ENCODE measurements around the gene NEIL3. TPM values are rescaled to one million over a fixed set of nuclear protein-coding genes. Genes with fewer than 3 reads are reported as not detected.

NEIL3 gene
- total RNA-seq, 1 experiment from 2014 or later = 10.6 TPM

DNA sequence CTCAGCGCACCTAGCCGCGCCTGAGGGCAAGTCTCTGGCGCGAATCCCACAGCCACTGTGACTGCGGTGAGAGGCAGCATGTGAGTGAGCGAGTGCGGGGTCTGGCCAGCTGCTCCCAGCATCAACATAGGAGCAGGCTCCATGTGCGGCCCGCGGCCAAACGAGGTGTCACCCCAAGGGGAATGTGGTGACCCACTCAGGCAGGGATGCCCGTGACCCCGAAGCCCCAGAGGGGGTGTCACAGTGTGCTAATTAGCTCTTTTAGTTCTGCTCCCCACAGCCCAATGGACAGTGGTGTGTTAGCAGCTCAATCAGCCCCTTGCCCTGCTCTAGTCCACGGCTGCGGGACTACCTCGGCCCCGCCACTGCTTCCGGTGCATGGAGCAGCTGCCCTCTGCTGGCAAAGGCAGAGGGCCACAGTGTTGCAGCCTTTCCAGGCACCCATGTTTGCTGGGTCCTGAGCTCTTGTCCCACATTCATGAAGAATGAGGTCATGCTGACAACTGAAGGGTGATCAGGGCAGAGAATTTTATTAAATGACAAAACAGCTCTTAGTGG lies 71.1 kb downstream of the NEIL3 start:
- CTCF ChIA-PET = no interaction called here
- intact Hi-C loops (cut with micrococcal nuclease; ENCODE audit: unreplicated experiment) = no loop called here
- no peaks in the 10 kb centered on the region for H3K9me3 Mint-ChIP-seq (ENCODE audit: low read depth, unreplicated experiment)
- no peaks in the 10 kb centered on the region for H3K27me3 Mint-ChIP-seq (ENCODE audit: unreplicated experiment)
- DNase-seq = no peak
- no peaks in the 10 kb centered on the region for H3K36me3 Mint-ChIP-seq (ENCODE audit: insufficient read depth, unreplicated experiment)
- H3K27ac Mint-ChIP-seq (ENCODE audit: unreplicated experiment) = no peak overlapping the region
- TF ChIP-seq, protein P1, sequence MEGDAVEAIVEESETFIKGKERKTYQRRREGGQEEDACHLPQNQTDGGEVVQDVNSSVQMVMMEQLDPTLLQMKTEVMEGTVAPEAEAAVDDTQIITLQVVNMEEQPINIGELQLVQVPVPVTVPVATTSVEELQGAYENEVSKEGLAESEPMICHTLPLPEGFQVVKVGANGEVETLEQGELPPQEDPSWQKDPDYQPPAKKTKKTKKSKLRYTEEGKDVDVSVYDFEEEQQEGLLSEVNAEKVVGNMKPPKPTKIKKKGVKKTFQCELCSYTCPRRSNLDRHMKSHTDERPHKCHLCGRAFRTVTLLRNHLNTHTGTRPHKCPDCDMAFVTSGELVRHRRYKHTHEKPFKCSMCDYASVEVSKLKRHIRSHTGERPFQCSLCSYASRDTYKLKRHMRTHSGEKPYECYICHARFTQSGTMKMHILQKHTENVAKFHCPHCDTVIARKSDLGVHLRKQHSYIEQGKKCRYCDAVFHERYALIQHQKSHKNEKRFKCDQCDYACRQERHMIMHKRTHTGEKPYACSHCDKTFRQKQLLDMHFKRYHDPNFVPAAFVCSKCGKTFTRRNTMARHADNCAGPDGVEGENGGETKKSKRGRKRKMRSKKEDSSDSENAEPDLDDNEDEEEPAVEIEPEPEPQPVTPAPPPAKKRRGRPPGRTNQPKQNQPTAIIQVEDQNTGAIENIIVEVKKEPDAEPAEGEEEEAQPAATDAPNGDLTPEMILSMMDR (IDR thresholded peaks at IDR 0.05; ENCODE audit: unreplicated experiment) = no peak
- H3K4me1 Mint-ChIP-seq (ENCODE audit: low read depth, unreplicated experiment) = no peaks in the 10 kb centered on the region
- no TSS peak for BruUV-seq (replicated peaks)
- H3K4me3 Mint-ChIP-seq (ENCODE audit: low read depth, unreplicated experiment) = no peak overlapping the region

DNA sequence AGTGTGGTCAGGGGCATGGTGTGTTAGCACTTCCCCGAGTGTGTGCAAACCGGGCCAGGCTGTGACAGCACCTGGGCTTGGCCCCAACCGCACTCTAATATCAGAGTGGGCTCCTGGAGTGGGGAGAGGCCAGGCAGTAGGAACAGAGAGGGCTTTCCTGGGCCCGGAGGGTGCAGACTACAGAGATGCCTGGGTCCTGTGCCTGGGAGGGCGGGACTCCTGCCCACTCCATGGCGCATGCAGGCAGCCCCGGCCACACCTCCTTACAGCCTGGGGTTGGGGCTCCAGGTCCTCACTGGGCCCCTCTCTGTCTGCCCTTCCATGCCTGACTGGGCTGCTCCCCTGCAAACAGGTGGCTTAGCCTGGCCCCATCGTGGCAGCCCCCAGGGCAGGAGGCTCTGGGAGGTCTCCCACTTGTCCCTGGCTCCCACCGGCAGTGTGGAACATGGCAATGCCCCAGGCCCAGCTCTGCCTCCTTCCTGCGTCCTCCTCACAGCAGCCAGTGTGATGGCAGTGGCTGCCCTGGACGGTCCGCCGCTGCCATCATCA lies 72.2 kb downstream of the NEIL3 start:
- H3K27ac Mint-ChIP-seq (ENCODE audit: unreplicated experiment) = no peak overlapping the region
- no peak for DNase-seq
- no TSS peak for BruUV-seq (replicated peaks)
- CTCF ChIA-PET = no interaction called here
- no peak overlapping the region for H3K4me3 Mint-ChIP-seq (ENCODE audit: low read depth, unreplicated experiment)
- intact Hi-C loops (cut with micrococcal nuclease; ENCODE audit: unreplicated experiment) = no loop called here
- H3K36me3 Mint-ChIP-seq (ENCODE audit: insufficient read depth, unreplicated experiment) = no peaks in the 10 kb centered on the region
- no peaks in the 10 kb centered on the region for H3K9me3 Mint-ChIP-seq (ENCODE audit: low read depth, unreplicated experiment)
- H3K4me1 Mint-ChIP-seq (ENCODE audit: low read depth, unreplicated experiment) = no peaks in the 10 kb centered on the region
- no peaks in the 10 kb centered on the region for H3K27me3 Mint-ChIP-seq (ENCODE audit: unreplicated experiment)
- TF ChIP-seq, protein P1 (IDR thresholded peaks at IDR 0.05; ENCODE audit: unreplicated experiment) = no peak

DNA sequence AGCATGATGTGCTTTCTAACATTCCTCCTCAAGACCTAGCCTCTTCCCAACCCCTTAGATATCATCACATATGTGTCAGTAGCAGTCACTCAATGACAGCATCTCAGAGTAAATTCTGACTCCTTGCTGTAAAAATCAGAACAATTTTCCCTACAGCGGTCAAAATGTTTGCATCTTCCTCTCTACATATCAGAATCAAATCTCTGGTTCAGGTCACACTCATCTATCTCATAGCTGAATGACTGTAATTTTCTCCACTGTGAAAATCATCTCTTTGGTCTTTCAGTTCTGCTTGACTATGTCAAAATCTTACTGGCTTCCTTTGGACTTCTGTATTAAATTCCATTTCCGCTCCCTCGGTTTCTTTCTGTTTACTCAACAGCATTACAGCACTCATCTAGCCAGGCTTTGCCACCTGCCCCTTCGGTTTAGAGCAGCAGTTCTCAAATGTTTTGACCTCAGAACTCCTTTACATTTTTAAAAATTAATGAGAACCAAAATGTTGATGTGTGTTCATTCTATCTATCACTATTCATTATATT lies 75.3 kb downstream of the NEIL3 start:
- peaks cover under 1% of the 10 kb centered on the region for H3K4me1 Mint-ChIP-seq (ENCODE audit: low read depth, unreplicated experiment)
- H3K27me3 Mint-ChIP-seq (ENCODE audit: unreplicated experiment) = no peaks in the 10 kb centered on the region
- TF ChIP-seq, protein P1 (IDR thresholded peaks at IDR 0.05; ENCODE audit: unreplicated experiment) = no peak
- intact Hi-C loops (cut with micrococcal nuclease; ENCODE audit: unreplicated experiment) = no loop called here
- DNase-seq = no peak
- H3K36me3 Mint-ChIP-seq (ENCODE audit: insufficient read depth, unreplicated experiment) = no peaks in the 10 kb centered on the region
- CTCF ChIA-PET = no interaction called here
- H3K4me3 Mint-ChIP-seq (ENCODE audit: low read depth, unreplicated experiment) = no peak overlapping the region
- H3K27ac Mint-ChIP-seq (ENCODE audit: unreplicated experiment) = no peak overlapping the region
- no TSS peak for BruUV-seq (replicated peaks)
- H3K9me3 Mint-ChIP-seq (ENCODE audit: low read depth, unreplicated experiment) = no peaks in the 10 kb centered on the region

DNA sequence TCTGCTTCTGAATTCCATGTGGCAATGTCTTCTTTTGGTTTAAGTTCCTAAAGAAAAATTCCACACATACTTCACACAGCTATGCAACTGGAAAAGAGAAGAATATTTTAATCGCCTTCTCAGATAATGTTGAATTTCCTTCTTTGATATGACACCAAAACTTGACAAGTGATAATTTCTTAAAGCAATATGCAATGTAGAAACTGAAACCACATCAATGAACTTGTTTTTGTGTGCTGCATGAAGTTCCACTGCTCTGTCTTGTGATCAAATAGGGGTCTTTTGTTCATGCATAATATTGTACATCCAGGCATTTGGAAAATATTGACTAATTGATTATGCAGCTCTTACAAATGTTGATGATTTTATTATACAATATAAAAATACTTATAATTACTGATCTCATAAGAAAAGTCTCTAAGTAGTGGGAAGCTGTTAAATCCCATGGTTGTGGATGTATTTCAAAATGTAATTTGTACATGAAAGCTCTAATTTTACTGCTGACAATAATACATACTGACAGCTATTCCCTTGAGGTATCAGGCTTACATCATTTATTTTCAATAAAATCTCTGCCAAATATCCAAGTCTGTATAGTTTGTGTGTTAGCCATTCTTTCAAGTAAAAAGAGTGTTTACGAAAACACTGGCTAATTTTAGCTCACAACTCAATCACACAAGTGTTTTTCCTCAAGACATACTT lies 76.1 kb downstream of the NEIL3 start:
- no peak for DNase-seq
- H3K4me3 Mint-ChIP-seq (ENCODE audit: low read depth, unreplicated experiment) = no peak overlapping the region
- no peaks in the 10 kb centered on the region for H3K9me3 Mint-ChIP-seq (ENCODE audit: low read depth, unreplicated experiment)
- intact Hi-C loops (cut with micrococcal nuclease; ENCODE audit: unreplicated experiment) = no loop called here
- no peaks in the 10 kb centered on the region for H3K36me3 Mint-ChIP-seq (ENCODE audit: insufficient read depth, unreplicated experiment)
- peaks cover 8% of the 10 kb centered on the region for H3K4me1 Mint-ChIP-seq (ENCODE audit: low read depth, unreplicated experiment)
- H3K27ac Mint-ChIP-seq (ENCODE audit: unreplicated experiment) = no peak overlapping the region
- H3K27me3 Mint-ChIP-seq (ENCODE audit: unreplicated experiment) = no peaks in the 10 kb centered on the region
- BruUV-seq (replicated peaks) = no TSS peak
- CTCF ChIA-PET = no interaction called here
- TF ChIP-seq, protein P1 (IDR thresholded peaks at IDR 0.05; ENCODE audit: unreplicated experiment) = no peak

Data from Calu3 (cell line).